OCI-M2 (cell line): ENCODE data around the gene NR3C2.

Source experiments
- DNase-seq: peaks from one replicate; lab custom pipeline; 2025; ENCODE audit not compliant: unreplicated experiment; lab: John Stamatoyannopoulos, UW

The NR3C2 gene

GRCh38 chr4:148265627-148266026 is 176.6 kb downstream of the NR3C2 start:
- no peak for DNase-seq

GRCh38 chr4:148263802-148264201 is 178.4 kb downstream of the NR3C2 start:
- DNase-seq: no peak

- no peak for DNase-seq
These were observed 179.1 kb downstream of the NR3C2 start for GRCh38 chr4:148263127-148263526.

GRCh38 chr4:148261848-148262247 is 180.4 kb downstream of the NR3C2 start:
- DNase-seq: no peak

GRCh38 chr4:148259841-148260240 is 182.4 kb downstream of the NR3C2 start:
- no peak for DNase-seq

GRCh38 chr4:148258535-148258934 is 183.7 kb downstream of the NR3C2 start:
- DNase-seq: no peak

- DNase-seq: no peak
These were observed 186.9 kb downstream of the NR3C2 start for GRCh38 chr4:148255344-148255720.

GRCh38 chr4:148254621-148255343 is 187.4 kb downstream of the NR3C2 start:
- no peak for DNase-seq

- DNase-seq: no peak
These were observed 188.4 kb downstream of the NR3C2 start for GRCh38 chr4:148253768-148254167.

GRCh38 chr4:148248824-148249223 is 193.4 kb downstream of the NR3C2 start:
- DNase-seq: no peak

GRCh38 chr4:148245015-148245414 is 197.2 kb downstream of the NR3C2 start:
- DNase-seq: no peak

GRCh38 chr4:148243837-148244236 is 198.4 kb downstream of the NR3C2 start:
- DNase-seq: no peak

- no peak for DNase-seq
These were observed 202.0 kb downstream of the NR3C2 start for GRCh38 chr4:148240241-148240640.

- DNase-seq: no peak
These were observed 202.7 kb downstream of the NR3C2 start for GRCh38 chr4:148239494-148239985.

- DNase-seq: no peak
These were observed 203.3 kb downstream of the NR3C2 start for GRCh38 chr4:148238811-148239493.

GRCh38 chr4:148238086-148238485 is 204.1 kb downstream of the NR3C2 start:
- DNase-seq: no peak

- no peak for DNase-seq
These were observed 206.4 kb downstream of the NR3C2 start for GRCh38 chr4:148235809-148236208.

GRCh38 chr4:148229798-148230197 is 212.4 kb downstream of the NR3C2 start:
- DNase-seq: no peak

- no peak for DNase-seq
These were observed 213.2 kb downstream of the NR3C2 start for GRCh38 chr4:148229028-148229427.

GRCh38 chr4:148227147-148227546 is 215.1 kb downstream of the NR3C2 start:
- no peak for DNase-seq

- no peak for DNase-seq
These were observed 215.9 kb downstream of the NR3C2 start for GRCh38 chr4:148226341-148226740.

GRCh38 chr4:148225639-148226038 is 216.6 kb downstream of the NR3C2 start:
- DNase-seq: no peak

- DNase-seq: no peak
These were observed 217.7 kb downstream of the NR3C2 start for GRCh38 chr4:148224476-148224875.
